Subcutaneous abdominal adipose tissue (tissue), 5 donors: Measurements from ENCODE around the gene MST1.

Source experiments
- H3K27ac ChIP-seq: one replicate; pipeline ENCODE4 v1.7.0; 2013; ENCODE audit warnings: low read depth, mild to moderate bottlenecking, inconsistent platforms, low read length, moderate library complexity
- H3K27me3 ChIP-seq, 5 donors: one replicate each; pipeline ENCODE4 v1.7.0; 2013; ENCODE audit warnings: low read length in 5 of 5, inconsistent platforms in 1 of 5; ENCODE audit not compliant: control insufficient read depth in 5 of 5, insufficient read depth in 4 of 5
- H3K36me3 ChIP-seq, 5 donors: one replicate each; pipeline ENCODE4 v1.7.0; 2013; ENCODE audit warnings: low read length in 5 of 5; ENCODE audit not compliant: control insufficient read depth in 5 of 5, insufficient read depth in 5 of 5
- H3K4me1 ChIP-seq, 5 donors: one replicate each; pipeline ENCODE4 v1.7.0; 2013; ENCODE audit warnings: low read length in 5 of 5, mild to moderate bottlenecking in 3 of 5, moderate library complexity in 1 of 5; ENCODE audit not compliant: control insufficient read depth in 5 of 5, insufficient read depth in 5 of 5
- H3K4me3 ChIP-seq, 5 donors: one replicate each; pipeline ENCODE4 v1.7.0; 2013; ENCODE audit warnings: low read length in 5 of 5, low read depth in 1 of 5
- H3K9ac ChIP-seq, 5 donors: one replicate each; pipeline ENCODE4 v1.7.0; 2013; ENCODE audit warnings: low read length in 5 of 5, mild to moderate bottlenecking in 4 of 5, moderate library complexity in 3 of 5
- H3K9me3 ChIP-seq, 5 donors: one replicate each; pipeline ENCODE4 v1.7.0; 2013; ENCODE audit warnings: low read length in 5 of 5; ENCODE audit not compliant: control insufficient read depth in 5 of 5
- donor health status: healthy.
- donor health status: healthy.
- donor health status: healthy.
- donor health status: healthy.
- donor health status: healthy.

Gene MST1

GRCh38 chr3:49668861-49669260 lies 20.4 kb downstream of the MST1 start:
- Histone ChIP-seq H3K9me3 (peaks cover 0 to 3% (median 0%) of the 10 kb centered on the region in 5 donors), H3K27ac (no peak overlapping the region), H3K27me3 (peaks cover 0 to 14% (median 3%) of the 10 kb centered on the region in 5 donors), H3K4me3 (no peak overlapping the region), H3K9ac (peak overlapping the region in 1 of 5 donors; percentile 22), H3K36me3 (no peaks in the 10 kb centered on the region), H3K4me1 (peaks cover 0 to 24% (median 21%) of the 10 kb centered on the region in 5 donors)

DNA sequence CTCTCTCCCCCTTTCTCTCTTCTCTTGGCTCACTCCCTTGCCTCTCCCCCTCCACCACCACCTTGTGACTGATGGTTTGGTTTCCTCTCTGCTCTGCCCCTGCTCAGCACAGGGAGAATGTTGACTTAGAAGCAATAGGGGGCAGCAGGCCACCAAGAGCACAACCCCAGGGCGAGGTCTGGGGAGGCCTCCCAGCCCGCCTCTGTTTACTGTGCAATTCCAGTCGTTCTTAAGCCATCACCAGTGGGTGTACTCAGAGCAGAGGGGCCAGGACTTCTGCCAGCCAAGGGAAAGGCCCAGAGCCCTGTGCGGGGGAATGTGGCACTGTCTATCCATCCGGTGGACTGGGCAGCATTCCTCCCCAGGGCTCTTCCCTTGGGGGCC lies 20.9 kb downstream of the MST1 start:
- no peaks in the 10 kb centered on the region for H3K36me3 ChIP-seq
- H3K4me1 ChIP-seq, result peaks cover 0 to 21% (median 16%) of the 10 kb centered on the region in 5 donors
- peak overlapping the region in 1 of 5 donors; percentile 22 for H3K9ac ChIP-seq
- peaks cover 0 to 3% (median 0%) of the 10 kb centered on the region in 5 donors for H3K9me3 ChIP-seq
- H3K27ac ChIP-seq, result no peak overlapping the region
- H3K4me3 ChIP-seq, result no peak overlapping the region
- H3K27me3 ChIP-seq, result peaks cover 1 to 14% (median 4%) of the 10 kb centered on the region in 5 donors

GRCh38 chr3:49667701-49668413 lies 21.4 kb downstream of the MST1 start:
- H3K4me1 ChIP-seq, result peaks cover 0 to 17% (median 12%) of the 10 kb centered on the region in 5 donors
- H3K4me3 ChIP-seq, result no peak overlapping the region
- H3K27me3 ChIP-seq, result peaks cover 3 to 14% (median 4%) of the 10 kb centered on the region in 5 donors
- no peak overlapping the region for H3K27ac ChIP-seq
- no peaks in the 10 kb centered on the region for H3K9me3 ChIP-seq
- peak overlapping the region in 1 of 5 donors; percentile 22 for H3K9ac ChIP-seq
- H3K36me3 ChIP-seq, result no peaks in the 10 kb centered on the region

DNA sequence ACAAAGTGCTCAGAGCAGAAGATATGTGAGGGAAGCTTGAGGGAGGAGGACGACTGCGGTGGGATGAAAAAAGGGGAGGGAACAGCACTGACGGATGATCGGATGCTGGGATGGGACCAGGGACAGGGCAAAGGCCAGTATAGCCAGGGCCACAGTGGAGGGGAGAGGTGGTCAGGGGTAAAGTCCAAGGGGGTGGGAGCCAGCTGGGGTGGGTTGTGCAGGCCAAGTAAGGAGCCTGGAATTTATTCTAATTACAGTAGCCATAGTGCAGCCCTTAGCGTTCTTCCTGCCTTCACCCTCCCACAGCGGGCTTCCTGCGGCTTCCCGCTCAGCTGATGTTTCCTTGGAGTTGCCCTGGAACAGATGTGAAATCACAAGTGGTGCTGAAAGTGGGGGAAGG lies 22.7 kb downstream of the MST1 start:
- H3K4me1 ChIP-seq, result peaks cover 0 to 17% (median 12%) of the 10 kb centered on the region in 5 donors
- H3K9ac ChIP-seq, result peak overlapping the region in 1 of 5 donors; percentile 30
- no peaks in the 10 kb centered on the region for H3K36me3 ChIP-seq
- no peak overlapping the region for H3K4me3 ChIP-seq
- no peak overlapping the region for H3K27ac ChIP-seq
- H3K9me3 ChIP-seq, result no peaks in the 10 kb centered on the region
- H3K27me3 ChIP-seq, result peaks cover 3 to 18% (median 7%) of the 10 kb centered on the region in 5 donors

- H3K27ac ChIP-seq, result no peak overlapping the region
Observed at GRCh38 chr3:49665822-49666519, 23.3 kb downstream of the MST1 start.

DNA sequence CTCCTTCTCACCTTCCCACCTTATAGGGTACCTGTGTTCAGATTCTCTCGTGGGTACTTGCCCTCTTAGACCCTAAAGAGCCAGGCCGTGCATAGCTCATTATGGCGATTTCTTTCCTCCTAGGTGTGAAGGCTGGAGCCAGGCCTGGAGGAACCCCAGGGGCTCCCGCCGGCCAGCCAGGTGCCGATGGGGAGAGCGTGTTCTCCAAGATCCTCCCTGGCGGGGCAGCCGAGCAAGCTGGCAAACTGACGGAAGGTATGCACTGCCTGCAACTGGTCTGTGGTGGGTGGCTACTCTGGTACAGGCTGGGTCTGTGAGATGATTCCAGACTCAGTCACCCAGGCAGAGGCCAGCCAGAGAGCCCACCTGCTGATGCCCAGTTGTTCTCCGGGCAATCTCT lies 25.0 kb downstream of the MST1 start:
- Histone ChIP-seq H3K36me3 (no peaks in the 10 kb centered on the region), H3K27ac (no peak overlapping the region), H3K9me3 (no peaks in the 10 kb centered on the region), H3K27me3 (peaks cover 3 to 21% (median 7%) of the 10 kb centered on the region in 5 donors), H3K9ac (no peak overlapping the region), H3K4me1 (peaks cover 0 to 16% (median 10%) of the 10 kb centered on the region in 5 donors), H3K4me3 (no peak overlapping the region)

More at GRCh38 chr3:49665822-49666519, 23.3 kb downstream of the MST1 start:
- Histone ChIP-seq H3K4me3 (no peak overlapping the region), H3K36me3 (no peaks in the 10 kb centered on the region), H3K9ac (no peak overlapping the region), H3K9me3 (no peaks in the 10 kb centered on the region), H3K27me3 (peaks cover 3 to 22% (median 7%) of the 10 kb centered on the region in 5 donors), H3K4me1 (peaks cover 0 to 17% (median 12%) of the 10 kb centered on the region in 5 donors)

DNA sequence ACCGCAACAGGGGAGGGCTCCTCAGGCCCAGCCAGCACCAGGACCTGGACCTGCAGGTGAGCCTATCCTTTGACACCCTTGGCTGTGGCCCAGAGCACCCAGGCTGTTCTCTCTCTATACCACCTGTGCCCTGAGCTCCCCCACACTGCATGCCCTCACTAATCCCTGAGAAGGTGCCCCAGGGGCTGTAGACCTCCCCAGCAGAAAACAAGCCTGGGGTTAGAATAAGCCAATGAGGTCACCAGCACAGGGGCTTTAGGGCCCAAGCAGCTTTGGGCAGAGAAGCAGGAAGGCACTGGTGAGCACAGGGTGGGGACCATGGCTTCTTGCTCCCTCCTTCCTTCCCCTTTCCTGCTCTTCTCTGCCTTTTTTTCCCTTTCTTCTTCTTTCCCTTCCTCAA lies 25.4 kb downstream of the MST1 start:
- H3K9ac ChIP-seq, result no peak overlapping the region
- H3K27ac ChIP-seq, result no peak overlapping the region

GRCh38 chr3:49662720-49663413 lies 26.4 kb downstream of the MST1 start:
- H3K27me3 ChIP-seq, result peaks cover 3 to 18% (median 7%) of the 10 kb centered on the region in 5 donors
- H3K4me3 ChIP-seq, result no peak overlapping the region
- H3K9ac ChIP-seq, result no peak overlapping the region
- H3K27ac ChIP-seq, result no peak overlapping the region
- peaks cover 0 to 2% (median 0%) of the 10 kb centered on the region in 5 donors for H3K4me1 ChIP-seq
- no peaks in the 10 kb centered on the region for H3K9me3 ChIP-seq
- H3K36me3 ChIP-seq, result no peaks in the 10 kb centered on the region

More for the DNA sequence above, 25.4 kb downstream of the MST1 start:
- Histone ChIP-seq H3K36me3 (no peaks in the 10 kb centered on the region), H3K9me3 (no peaks in the 10 kb centered on the region), H3K4me3 (no peak overlapping the region), H3K4me1 (peaks cover 0 to 11% (median 6%) of the 10 kb centered on the region in 5 donors), H3K27me3 (peaks cover 3 to 19% (median 7%) of the 10 kb centered on the region in 5 donors)

GRCh38 chr3:49662021-49662420 lies 27.3 kb downstream of the MST1 start:
- no peaks in the 10 kb centered on the region for H3K4me1 ChIP-seq
- no peak overlapping the region for H3K4me3 ChIP-seq
- H3K9me3 ChIP-seq, result no peaks in the 10 kb centered on the region
- no peak overlapping the region for H3K27ac ChIP-seq
- peaks cover 3 to 19% (median 10%) of the 10 kb centered on the region in 5 donors for H3K27me3 ChIP-seq
- no peak overlapping the region for H3K9ac ChIP-seq
- no peaks in the 10 kb centered on the region for H3K36me3 ChIP-seq
